ENCODE results near the gene NKPD1. TPM values are rescaled to one million over a fixed set of nuclear protein-coding genes. Genes with fewer than 3 reads are reported as not detected.
A peak's percentile ranks its signal among the peaks of the same experiment; 100 is the strongest.

The NKPD1 gene
- total RNA-seq, 1 donor from 2014 or later = 0.35 TPM

- Mint-ChIP-seq H3K9me3 (ENCODE audit: unreplicated experiment) (no peaks in the 10 kb centered on the region), H3K27ac (ENCODE audit: unreplicated experiment) (peak overlapping the region; percentile 80), H3K27me3 (ENCODE audit: unreplicated experiment) (no peaks in the 10 kb centered on the region), H3K4me3 (ENCODE audit: unreplicated experiment) (no peak overlapping the region), H3K36me3 (ENCODE audit: unreplicated experiment) (peaks cover 7% of the 10 kb centered on the region), H3K4me1 (ENCODE audit: unreplicated experiment) (peaks cover 10% of the 10 kb centered on the region)
- no peak for TF ChIP-seq CTCF (IDR thresholded peaks at IDR 0.05)
- DNase-seq (ENCODE audit: extremely low spot score, unreplicated experiment) = no peak
These were observed 35.0 kb upstream of the NKPD1 start for GRCh38 chr19:45195764-45196163.

- no peak overlapping the region for H3K4me3 Mint-ChIP-seq (ENCODE audit: unreplicated experiment)
- no peak for DNase-seq (ENCODE audit: extremely low spot score, unreplicated experiment)
- no peak overlapping the region for H3K27ac Mint-ChIP-seq (ENCODE audit: unreplicated experiment)
- peaks cover 16% of the 10 kb centered on the region for H3K4me1 Mint-ChIP-seq (ENCODE audit: unreplicated experiment)
- peaks cover 5% of the 10 kb centered on the region for H3K9me3 Mint-ChIP-seq (ENCODE audit: unreplicated experiment)
- TF ChIP-seq CTCF (IDR thresholded peaks at IDR 0.05) = no peak
- peaks cover 17% of the 10 kb centered on the region for H3K36me3 Mint-ChIP-seq (ENCODE audit: unreplicated experiment)
- no peaks in the 10 kb centered on the region for H3K27me3 Mint-ChIP-seq (ENCODE audit: unreplicated experiment)
These were observed 30.6 kb upstream of the NKPD1 start for GRCh38 chr19:45191375-45191774.

GRCh38 chr19:45189971-45190370 is 29.2 kb upstream of the NKPD1 start:
- peaks cover 5% of the 10 kb centered on the region for H3K9me3 Mint-ChIP-seq (ENCODE audit: unreplicated experiment)
- no peaks in the 10 kb centered on the region for H3K27me3 Mint-ChIP-seq (ENCODE audit: unreplicated experiment)
- TF ChIP-seq CTCF (IDR thresholded peaks at IDR 0.05) = no peak
- peaks cover 17% of the 10 kb centered on the region for H3K36me3 Mint-ChIP-seq (ENCODE audit: unreplicated experiment)
- DNase-seq (ENCODE audit: extremely low spot score, unreplicated experiment) = no peak
- H3K4me3 Mint-ChIP-seq (ENCODE audit: unreplicated experiment) = no peak overlapping the region
- peaks cover 12% of the 10 kb centered on the region for H3K4me1 Mint-ChIP-seq (ENCODE audit: unreplicated experiment)
- H3K27ac Mint-ChIP-seq (ENCODE audit: unreplicated experiment) = no peak overlapping the region

GRCh38 chr19:45187421-45188100 is 26.8 kb upstream of the NKPD1 start:
- Mint-ChIP-seq H3K4me1 (ENCODE audit: unreplicated experiment) (peaks cover 12% of the 10 kb centered on the region), H3K9me3 (ENCODE audit: unreplicated experiment) (peaks cover 5% of the 10 kb centered on the region), H3K27ac (ENCODE audit: unreplicated experiment) (no peak overlapping the region), H3K4me3 (ENCODE audit: unreplicated experiment) (no peak overlapping the region), H3K27me3 (ENCODE audit: unreplicated experiment) (no peaks in the 10 kb centered on the region), H3K36me3 (ENCODE audit: unreplicated experiment) (peaks cover 14% of the 10 kb centered on the region)
- TF ChIP-seq CTCF (IDR thresholded peaks at IDR 0.05) = peak; percentile 49
- DNase-seq (ENCODE audit: extremely low spot score, unreplicated experiment) = no peak

- peaks cover 14% of the 10 kb centered on the region for H3K36me3 Mint-ChIP-seq (ENCODE audit: unreplicated experiment)
These were observed 25.9 kb upstream of the NKPD1 start for GRCh38 chr19:45186509-45187334.

More at GRCh38 chr19:45186509-45187334, 25.9 kb upstream of the NKPD1 start:
- no peak for DNase-seq (ENCODE audit: extremely low spot score, unreplicated experiment)
- no peak overlapping the region for H3K4me3 Mint-ChIP-seq (ENCODE audit: unreplicated experiment)
- H3K9me3 Mint-ChIP-seq (ENCODE audit: unreplicated experiment) = peaks cover 5% of the 10 kb centered on the region
- H3K27ac Mint-ChIP-seq (ENCODE audit: unreplicated experiment) = peak overlapping the region; percentile 74
- peaks cover 13% of the 10 kb centered on the region for H3K4me1 Mint-ChIP-seq (ENCODE audit: unreplicated experiment)
- no peak for TF ChIP-seq CTCF (IDR thresholded peaks at IDR 0.05)
- H3K27me3 Mint-ChIP-seq (ENCODE audit: unreplicated experiment) = no peaks in the 10 kb centered on the region

Measured in osteocyte (in vitro differentiated cells).